GM18858 (cell line): Measurements from ENCODE around the gene CLN6.

Source experiments
- ATAC-seq: cut with Tn5 transposase; IDR thresholded peaks from one replicate; pipeline ENCODE4 v1.9.1; 2021; ENCODE audit not compliant: unreplicated experiment

CLN6 gene

GRCh38 chr15:68229386-68230156 lies at the start of gene CLN6:
CLN6 (minus strand) TSS chr15:68229728; CDS start chr15:68229584, 144 bp downstream.
- ATAC-seq, result peak; percentile 53

- no peak for ATAC-seq
Observed at GRCh38 chr15:68278595-68279405, 49.3 kb upstream of the CLN6 start.

GRCh38 chr15:68278345-68278594 lies 48.7 kb upstream of the CLN6 start:
- peak; percentile 36 for ATAC-seq

- peak; percentile 48 for ATAC-seq
Observed at GRCh38 chr15:68277603-68278344, 48.2 kb upstream of the CLN6 start, which contains the start of gene FEM1B. FEM1B (plus strand) TSS chr15:68277745; CDS start chr15:68278418, 673 bp downstream.

- no peak for ATAC-seq
Observed at GRCh38 chr15:68277131-68277602, 47.6 kb upstream of the CLN6 start.

DNA sequence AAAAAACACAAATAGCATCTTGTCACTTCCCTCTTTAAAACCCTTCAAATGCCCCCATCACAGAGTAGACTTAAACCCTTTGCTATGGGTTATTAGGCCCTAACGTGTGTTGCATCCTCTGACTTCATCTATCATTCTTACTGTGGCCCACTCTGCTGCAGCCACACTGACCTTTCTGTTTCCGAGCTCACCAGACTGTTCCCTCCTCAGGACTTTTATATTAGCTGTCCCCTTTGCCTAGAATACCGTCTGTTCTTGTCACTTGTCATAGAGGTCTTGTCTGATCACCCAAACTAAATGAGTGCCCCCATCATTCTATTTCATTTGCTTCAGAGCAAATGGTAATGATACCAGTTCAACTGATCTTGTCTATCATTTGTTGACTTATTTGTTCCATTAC lies 47.1 kb upstream of the CLN6 start:
- ATAC-seq, result no peak

DNA sequence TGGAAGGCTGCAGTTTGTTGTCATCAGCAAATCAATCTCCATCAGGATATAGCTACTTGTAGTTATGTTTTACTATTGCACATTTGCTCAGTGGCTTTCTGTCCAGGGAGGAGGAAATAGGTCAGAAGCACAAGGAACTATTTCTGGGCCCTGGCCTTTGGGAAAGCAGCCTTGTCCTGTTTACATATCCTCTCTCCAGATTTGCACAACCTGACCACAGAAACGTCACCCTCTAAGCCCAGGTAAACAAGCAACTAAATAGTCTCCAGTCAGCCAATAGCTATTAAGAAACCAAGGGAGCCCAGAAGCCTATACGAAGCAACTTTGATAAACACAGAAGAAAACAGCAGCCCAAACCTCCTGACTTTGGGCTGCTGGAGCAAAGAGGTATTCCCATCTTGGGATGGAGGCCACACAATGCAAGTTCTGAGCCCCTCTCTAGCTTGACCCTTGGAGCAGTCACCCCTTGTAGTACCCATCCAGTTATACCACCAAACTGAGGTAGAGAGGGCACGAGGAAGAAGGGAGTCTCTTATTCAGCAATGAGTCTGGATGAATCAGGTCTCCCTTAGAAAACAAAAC lies 45.7 kb upstream of the CLN6 start:
- ATAC-seq, result no peak

- no peak for ATAC-seq
Observed at GRCh38 chr15:68274201-68274848, 44.8 kb upstream of the CLN6 start.

DNA sequence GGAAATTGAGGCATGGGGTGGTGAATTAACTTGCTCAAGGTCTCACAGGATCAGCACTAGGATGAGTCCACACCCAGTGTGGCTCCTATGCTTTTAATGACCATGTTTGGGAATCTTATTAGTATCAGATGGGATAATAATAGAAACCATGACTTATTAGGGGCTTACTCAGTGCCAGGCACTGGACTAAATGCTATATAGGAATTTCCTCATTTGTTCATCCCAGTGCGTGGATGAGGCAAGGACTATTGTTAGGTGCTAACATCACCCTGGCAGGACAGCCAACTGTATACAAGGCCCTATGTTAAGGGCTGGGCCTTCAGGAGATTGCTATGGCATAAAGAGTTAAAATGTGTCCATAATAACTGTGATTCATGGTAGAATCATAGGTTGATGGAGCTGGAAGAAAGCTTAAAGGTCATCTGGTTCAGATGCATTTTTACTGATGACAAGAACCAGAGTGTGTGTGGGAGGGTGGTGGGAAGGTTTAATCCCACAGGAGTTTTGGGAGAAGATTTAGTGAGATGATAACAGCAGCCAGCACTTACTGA lies 43.3 kb upstream of the CLN6 start:
- no peak for ATAC-seq

GRCh38 chr15:68271854-68272471 lies 42.4 kb upstream of the CLN6 start:
- no peak for ATAC-seq

DNA sequence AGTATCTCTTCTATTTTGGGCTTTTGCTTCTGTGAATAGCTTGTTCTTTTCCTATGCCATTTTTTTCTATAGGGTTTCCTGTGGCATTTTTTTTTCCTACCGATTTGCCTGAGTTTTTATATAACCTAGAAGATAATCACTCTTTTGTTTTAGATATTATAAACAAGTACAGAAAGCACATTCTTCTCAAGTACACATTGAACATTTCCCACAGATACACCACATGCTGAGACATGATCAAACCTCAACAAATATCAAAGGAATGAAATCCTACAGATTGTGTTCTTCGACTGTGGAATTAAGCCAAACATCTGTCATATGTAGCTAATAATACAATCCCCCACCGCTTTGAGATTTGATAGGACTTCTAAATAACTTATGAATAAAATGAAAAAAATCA lies 38.9 kb upstream of the CLN6 start:
- no peak for ATAC-seq

DNA sequence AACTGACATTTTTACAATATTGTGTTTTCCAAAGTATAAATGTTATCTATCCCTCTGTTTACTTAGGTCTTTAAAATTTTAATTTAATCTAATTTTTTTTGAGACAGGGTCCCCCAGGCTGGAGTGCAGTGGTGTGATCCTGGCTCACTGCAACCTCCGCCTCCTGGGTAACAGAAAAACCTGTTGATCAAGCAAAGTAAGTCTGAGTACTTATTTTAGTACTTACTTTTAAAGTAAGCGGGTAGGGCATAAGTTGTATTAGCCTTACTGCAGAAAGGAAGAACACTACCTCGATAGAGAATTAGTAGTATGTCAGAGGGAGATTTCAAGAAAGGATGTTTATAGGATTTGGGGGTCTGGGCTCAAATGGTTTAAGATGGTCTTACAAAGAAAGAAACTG lies 36.1 kb upstream of the CLN6 start:
- no peak for ATAC-seq

DNA sequence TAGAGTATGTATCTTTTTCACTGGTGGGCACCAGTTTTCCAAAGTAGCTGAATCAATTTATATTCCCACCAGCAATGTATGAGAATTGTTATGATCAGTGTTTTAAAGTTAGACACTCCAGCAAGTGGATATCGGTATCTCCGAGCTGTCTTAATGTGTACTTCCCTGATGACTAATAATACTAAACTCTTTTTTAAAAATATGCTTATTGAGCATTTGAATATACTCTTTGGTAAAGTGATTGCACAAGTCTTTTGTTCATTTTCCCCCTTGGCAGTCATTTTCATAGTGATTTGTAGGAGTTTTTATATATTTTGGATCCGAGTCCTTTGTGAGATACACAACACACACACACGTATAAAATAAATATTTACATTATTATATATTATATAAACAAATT lies 35.6 kb upstream of the CLN6 start:
- ATAC-seq, result no peak

DNA sequence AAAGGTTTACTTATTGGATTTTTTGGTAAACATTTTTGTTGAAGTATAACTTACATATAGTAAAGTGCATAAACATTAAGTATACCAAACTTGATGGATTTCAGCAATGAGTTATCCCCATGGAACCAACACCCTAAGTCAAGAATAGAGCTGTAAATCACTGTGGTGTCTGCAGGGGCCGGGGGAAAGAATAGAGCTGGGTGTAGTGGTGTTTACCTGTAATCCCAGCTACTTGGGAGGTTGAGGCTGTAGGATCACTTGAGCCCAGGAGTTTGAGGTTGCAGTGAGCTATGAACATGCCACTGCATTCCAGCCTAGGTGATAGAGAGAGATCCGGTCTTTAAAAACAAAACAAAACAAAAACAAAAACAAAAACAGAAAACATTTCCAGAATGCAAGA lies 34.8 kb upstream of the CLN6 start:
- ATAC-seq, result no peak

DNA sequence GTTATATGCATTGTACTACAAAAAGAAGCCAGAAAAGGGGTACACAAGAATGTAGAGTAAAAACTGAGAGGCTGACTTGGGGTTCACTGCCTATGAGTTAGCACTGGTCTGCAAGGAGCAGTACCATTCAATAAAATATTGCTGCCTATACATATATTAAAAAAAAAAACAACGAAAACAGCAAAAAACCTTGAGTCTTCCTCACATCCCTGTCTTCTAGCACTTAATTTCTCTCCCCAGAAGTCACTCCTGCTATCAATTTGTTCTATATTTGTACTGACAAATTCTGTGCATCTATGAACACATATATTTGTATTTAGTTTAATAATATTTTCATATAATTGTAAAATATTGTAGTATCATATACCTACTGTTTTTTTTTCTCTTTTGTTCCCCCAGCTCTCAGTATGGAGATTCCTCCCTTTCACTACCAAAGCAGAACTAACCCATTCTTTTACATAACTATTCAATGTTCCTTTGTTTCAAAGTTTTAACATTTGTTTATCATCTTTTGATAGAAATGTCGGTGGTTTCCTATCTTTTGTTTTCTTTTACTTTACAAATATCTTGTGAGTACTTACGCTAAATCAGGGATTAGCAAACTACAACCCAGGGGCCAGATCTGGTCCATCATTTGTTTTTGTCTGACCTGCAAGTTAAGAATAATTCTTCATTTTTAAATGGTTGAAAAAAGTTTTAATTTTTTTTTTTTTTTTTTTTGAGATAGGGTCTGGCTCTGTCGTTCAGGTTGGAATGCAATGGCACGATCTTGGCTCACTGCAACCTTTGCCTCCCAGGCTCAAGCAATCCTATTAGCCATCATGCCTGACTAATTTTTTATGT lies 33.2 kb upstream of the CLN6 start:
- no peak for ATAC-seq

DNA sequence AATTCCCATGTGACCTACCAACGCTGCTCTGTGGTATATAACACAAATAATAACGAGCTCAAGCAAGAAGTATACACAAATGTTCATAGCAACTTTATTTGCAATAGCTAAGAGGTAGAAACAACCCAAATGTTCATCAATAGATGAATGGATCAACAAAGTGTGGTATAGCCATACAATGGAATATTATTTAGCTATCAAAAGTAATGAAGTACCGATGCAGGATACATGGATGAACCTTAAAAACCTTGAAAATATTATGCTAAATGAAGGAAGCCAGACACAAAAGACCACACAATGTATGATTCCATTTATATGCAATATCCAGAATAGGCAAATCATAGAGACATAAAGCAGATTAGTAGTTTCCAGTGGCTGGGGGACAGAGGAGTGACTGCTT lies 32.5 kb upstream of the CLN6 start:
- ATAC-seq, result no peak

DNA sequence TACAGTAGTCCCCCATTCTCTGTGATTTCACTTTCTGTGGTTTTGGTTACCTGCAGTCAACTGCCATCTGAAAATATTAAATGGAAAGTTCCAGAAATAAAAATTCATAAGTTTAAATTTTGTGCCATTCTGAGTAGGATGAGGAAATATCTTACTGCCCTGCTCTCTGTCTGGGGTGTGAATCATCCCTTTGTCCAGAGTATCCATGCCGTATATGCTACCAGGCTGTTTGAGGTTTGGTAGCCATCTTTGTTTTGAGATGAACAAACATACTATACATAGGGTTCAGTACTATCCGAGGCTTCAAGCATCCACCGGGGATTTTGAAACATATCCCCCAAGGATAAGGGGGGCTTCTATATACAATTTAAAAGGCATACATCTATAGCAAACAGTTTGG lies 31.7 kb upstream of the CLN6 start:
- ATAC-seq, result no peak

DNA sequence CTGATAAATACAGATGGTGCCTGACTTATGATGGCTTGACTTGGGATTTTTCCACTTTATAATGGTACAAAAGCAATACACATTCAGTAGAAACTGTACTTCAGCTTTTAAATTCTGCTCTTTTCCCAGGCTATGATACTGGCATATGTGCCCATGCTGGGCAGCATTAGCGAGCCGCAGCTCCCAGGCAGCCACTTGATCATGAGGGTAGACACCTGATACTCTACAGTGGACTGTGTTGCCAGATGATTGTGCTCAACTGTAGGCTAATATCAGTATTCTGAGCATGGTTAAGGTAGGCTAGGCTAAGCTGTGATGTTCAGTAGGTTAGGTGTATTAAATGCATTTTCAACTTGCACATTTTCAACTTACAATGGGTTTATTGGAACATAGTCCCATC lies 30.4 kb upstream of the CLN6 start:
- ATAC-seq, result no peak

DNA sequence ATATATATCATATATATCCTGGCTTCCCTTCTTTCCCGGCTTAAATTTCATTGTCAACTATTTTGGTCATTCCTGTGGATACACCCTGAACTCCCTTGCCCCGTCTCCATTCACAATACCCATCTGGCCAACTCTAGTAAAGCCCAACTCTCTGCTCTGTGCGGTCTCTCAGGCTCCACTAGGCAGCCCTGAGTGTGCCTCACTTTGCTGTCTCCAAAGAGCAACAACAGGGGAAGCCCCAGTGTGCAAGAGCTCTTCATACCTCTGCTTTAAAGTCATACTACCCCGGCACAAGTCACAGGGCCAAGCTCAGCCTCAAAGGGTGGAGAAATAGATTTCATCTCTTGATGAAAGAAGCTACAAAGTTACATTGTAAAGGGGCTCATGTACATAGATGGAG lies 29.2 kb upstream of the CLN6 start:
- no peak for ATAC-seq
